Heart left ventricle (tissue), 16 donors: ENCODE results near the gene STX2. TPM values are rescaled to one million over a fixed set of nuclear protein-coding genes. Genes with fewer than 3 reads are reported as not detected.

Experiments
- ATAC-seq, 4 donors: fragments of 200-7000 bp; cut with Tn5 transposase; one replicate each; pipeline ENCODE4 v1.9.1; 2020 to 2022; ENCODE audit warnings: moderate library complexity in 4 of 4, mild to moderate bottlenecking in 3 of 4, moderate number of reproducible peaks in 1 of 4
- DNase-seq, 5 donors: peaks; one replicate each; pipeline ENCODE4 v3.0.0-alpha.2; 2020
- H3K27ac ChIP-seq, 12 donors: fragments of 200-600 bp; sonication (generic) in 4 of 12; one replicate each; pipeline versions ENCODE4 v1.5.0 to v1.8.0; 2016 to 2022; ENCODE audit warnings: mild to moderate bottlenecking in 2 of 12
- H3K27me3 ChIP-seq, 9 donors: fragments of 200-600 bp; sonication (generic) in 2 of 9; one replicate each; pipeline versions ENCODE4 v1.5.1 to v1.8.0; 2016 to 2022; ENCODE audit warnings: mild to moderate bottlenecking in 3 of 9
- H3K36me3 ChIP-seq, 9 donors: fragments of 200-600 bp; sonication (generic) in 2 of 9; one replicate each; pipeline versions ENCODE4 v1.5.0 to v1.8.0; 2018 to 2022; ENCODE audit warnings: mild to moderate bottlenecking in 2 of 9
- H3K4me1 ChIP-seq, 12 donors: fragments of 200-600 bp; sonication (generic) in 4 of 12; one replicate each; pipeline versions ENCODE4 v1.5.0 to v1.8.0; 2016 to 2022; ENCODE audit warnings: mild to moderate bottlenecking in 3 of 12
- H3K4me3 ChIP-seq, 12 donors: fragments of 200-600 bp; sonication (generic) in 4 of 12; one replicate each; pipeline versions ENCODE4 v1.5.0 to v1.8.0; 2017 to 2022; ENCODE audit warnings: mild to moderate bottlenecking in 9 of 12, moderate library complexity in 4 of 12
- H3K9me3 ChIP-seq, 12 donors: fragments of 200-600 bp; sonication (generic) in 4 of 12; one replicate each; pipeline versions ENCODE4 v1.5.0 to v1.8.0; 2016 to 2022; ENCODE audit warnings: mild to moderate bottlenecking in 1 of 12
- POLR2A ChIP-seq, 2 donors: fragments of 450-650 bp; IDR thresholded peaks; one replicate each; pipeline ENCODE4 v1.6.1; 2017; ENCODE audit warnings: antibody characterized with exemption in 2 of 2, mild to moderate bottlenecking in 2 of 2, moderate library complexity in 2 of 2
- WGBS, 4 donors: extraction: QIAGEN DNeasy Blood & Tissue Kit in 2 of 4; methylation state at CpG; one replicate each; pipeline versions ENCODE4 v1.1.5 to v1.1.7; 2013 to 2018; 5-methylcytosine and 5-hydroxymethylcytosine counted together
- intact Hi-C, 10 donors: fragments of 100-400 bp; cut with DNase I; formaldehyde crosslinking; loops; one replicate each; pipeline versions ENCODE4 v1.11.1 to v1.14.2; 2022
- polyA plus RNA-seq, 2 donors: library from polyadenylated mRNA; stranded (reverse); fragments of 200-250 nt; gene quantifications; one replicate each; pipeline ENCODE4 v1.2.3, GENCODE V29; 2013
- total RNA-seq, 9 donors: library from RNA; depleted of rRNA in 2 of 9; stranded (reverse); fragments of >200 nt in 2 of 9; fragmentation: NEBNext Ultra II Directional in 3 of 9; extraction: Animal tissue kit (Norgen Biotek cat#: 25700) in 3 of 9; gene quantifications; one replicate each; pipeline versions ENCODE4 v1.1.0 to v1.2.4, GENCODE V29; 2016 to 2023
- TF ChIP-seq, protein P1 (sequence below), 12 donors: fragments of 200-600 bp; sonication (generic) in 4 of 12; IDR thresholded peaks; one replicate each; pipeline versions ENCODE4 v1.5.0 to v1.8.0; 2018 to 2022; ENCODE audit warnings: antibody characterized with exemption in 12 of 12, mild to moderate bottlenecking in 5 of 12
- donor health status: ischemic (EF 13 %, LVEDD 7.1; RV severe dilation, severe dysfunction).
- donor health status: healthy with polysubstance abuse.
- donor health status: DM: no; HTN: yes; CAD: no.
- donor health status: DM: no; HTN: no; CAD: no.
- donor health status: ischemic (EF 25% LVEDD 6.9; RV normal size, moderate dysfunction).
- donor health status: ischemic (EF 25% LVEDD 5.7; RV mildly dilated, moderate dysfunction).
- donor health status: healthy.
- donor health status: DM: yes; HTN: yes; CAD: no.
- donor health status: ischemic (EF 35%, LVEDD 5.7; RV mildly dilated, moderate dysfunction).
- donor health status: nonischemic (EF 11% LVEDD 7.7; RV severe dilation, severe dysfunction).
- donor health status: DM: yes; HTN: yes; CAD: no.
- donor health status: PGD.
- donor health status: ischemic (EF 29% LVEDD 5.4; RV normal size, mild dysfunction).
- donor health status: nonischemic (EF 23%, LVEDD 6.1; RV moderate dilation, normal function).

Gene STX2
- total and polyA plus RNA-seq, 11 donors, result 6.2 to 21.8 (median 11.1) TPM

DNA sequence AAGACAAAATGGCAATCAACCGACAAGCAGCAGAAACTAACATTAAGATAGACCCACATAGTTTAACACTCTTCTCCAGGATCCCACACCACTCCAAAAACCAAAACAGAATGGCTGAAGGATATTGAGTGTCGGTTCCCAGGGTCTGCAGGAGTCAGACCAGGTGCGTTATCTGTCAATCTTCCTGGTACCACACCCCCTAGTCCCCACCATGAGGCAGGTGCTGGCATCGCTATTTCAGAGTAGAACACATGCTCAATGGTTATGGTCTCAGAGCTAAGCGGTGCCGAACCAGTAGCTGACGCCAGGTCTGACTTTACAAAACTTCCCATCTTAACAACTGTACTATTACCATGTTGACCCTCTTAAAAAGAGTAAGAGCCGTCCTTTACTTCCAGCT lies 10.2 kb downstream of the STX2 start:
- H3K4me3 ChIP-seq, result no peak overlapping the region
- 96 to 97% (median 96%) methylated on average over 8 of the region's 8 CpGs for WGBS, 4 donors
- H3K27me3 ChIP-seq, result no peaks in the 10 kb centered on the region
- H3K36me3 ChIP-seq, result peaks cover 0 to 13% (median 0%) of the 10 kb centered on the region in 9 donors
- TF ChIP-seq POLR2A (IDR thresholded peaks at IDR 0.05), result no peak
- TF ChIP-seq, protein P1, sequence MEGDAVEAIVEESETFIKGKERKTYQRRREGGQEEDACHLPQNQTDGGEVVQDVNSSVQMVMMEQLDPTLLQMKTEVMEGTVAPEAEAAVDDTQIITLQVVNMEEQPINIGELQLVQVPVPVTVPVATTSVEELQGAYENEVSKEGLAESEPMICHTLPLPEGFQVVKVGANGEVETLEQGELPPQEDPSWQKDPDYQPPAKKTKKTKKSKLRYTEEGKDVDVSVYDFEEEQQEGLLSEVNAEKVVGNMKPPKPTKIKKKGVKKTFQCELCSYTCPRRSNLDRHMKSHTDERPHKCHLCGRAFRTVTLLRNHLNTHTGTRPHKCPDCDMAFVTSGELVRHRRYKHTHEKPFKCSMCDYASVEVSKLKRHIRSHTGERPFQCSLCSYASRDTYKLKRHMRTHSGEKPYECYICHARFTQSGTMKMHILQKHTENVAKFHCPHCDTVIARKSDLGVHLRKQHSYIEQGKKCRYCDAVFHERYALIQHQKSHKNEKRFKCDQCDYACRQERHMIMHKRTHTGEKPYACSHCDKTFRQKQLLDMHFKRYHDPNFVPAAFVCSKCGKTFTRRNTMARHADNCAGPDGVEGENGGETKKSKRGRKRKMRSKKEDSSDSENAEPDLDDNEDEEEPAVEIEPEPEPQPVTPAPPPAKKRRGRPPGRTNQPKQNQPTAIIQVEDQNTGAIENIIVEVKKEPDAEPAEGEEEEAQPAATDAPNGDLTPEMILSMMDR (IDR thresholded peaks at IDR 0.05), result no peak
- ATAC-seq (no peak), DNase-seq (no peak)
- no peaks in the 10 kb centered on the region for H3K9me3 ChIP-seq
- no peak overlapping the region for H3K27ac ChIP-seq
- intact Hi-C loops, result no loop called here
- peaks cover 0 to 25% (median 1%) of the 10 kb centered on the region in 12 donors for H3K4me1 ChIP-seq

DNA sequence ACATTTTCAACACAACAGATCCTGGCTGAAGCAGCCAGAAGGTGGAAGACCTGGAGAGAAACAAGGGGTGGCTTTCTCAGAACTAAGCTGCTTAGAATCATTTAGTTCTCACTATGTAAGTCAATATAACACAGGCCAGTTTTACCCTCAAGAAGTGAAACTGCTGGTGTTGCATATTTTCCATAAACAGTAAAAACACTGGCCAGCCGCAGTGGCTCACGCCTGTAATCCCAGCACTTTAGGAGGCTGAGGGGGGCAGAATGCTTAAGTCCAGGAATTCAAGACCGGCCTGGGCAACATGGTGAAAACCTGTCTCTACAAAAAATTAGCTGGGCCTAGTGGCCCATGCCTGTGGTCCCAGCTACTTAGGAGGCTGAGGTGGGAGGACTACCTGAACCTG lies 11.6 kb downstream of the STX2 start:
- peak in 1 of 4 donors; percentile 26 for ATAC-seq
- no peak for TF ChIP-seq POLR2A (IDR thresholded peaks at IDR 0.05)
- TF ChIP-seq, protein P1 (IDR thresholded peaks at IDR 0.05), result no peak
- intact Hi-C loops, result no loop called here
- H3K27me3 ChIP-seq, result no peaks in the 10 kb centered on the region
- 86 to 95% (median 91%) methylated on average over 3 of the region's 3 CpGs for WGBS, 4 donors
- no peaks in the 10 kb centered on the region for H3K9me3 ChIP-seq
- DNase-seq, result no peak
- peak overlapping the region in 2 of 12 donors; percentile 48 to 61 for H3K27ac ChIP-seq
- H3K36me3 ChIP-seq, result peaks cover 0 to 26% (median 11%) of the 10 kb centered on the region in 9 donors
- peaks cover 0 to 15% (median under 1%) of the 10 kb centered on the region in 12 donors for H3K4me1 ChIP-seq
- H3K4me3 ChIP-seq, result no peak overlapping the region

DNA sequence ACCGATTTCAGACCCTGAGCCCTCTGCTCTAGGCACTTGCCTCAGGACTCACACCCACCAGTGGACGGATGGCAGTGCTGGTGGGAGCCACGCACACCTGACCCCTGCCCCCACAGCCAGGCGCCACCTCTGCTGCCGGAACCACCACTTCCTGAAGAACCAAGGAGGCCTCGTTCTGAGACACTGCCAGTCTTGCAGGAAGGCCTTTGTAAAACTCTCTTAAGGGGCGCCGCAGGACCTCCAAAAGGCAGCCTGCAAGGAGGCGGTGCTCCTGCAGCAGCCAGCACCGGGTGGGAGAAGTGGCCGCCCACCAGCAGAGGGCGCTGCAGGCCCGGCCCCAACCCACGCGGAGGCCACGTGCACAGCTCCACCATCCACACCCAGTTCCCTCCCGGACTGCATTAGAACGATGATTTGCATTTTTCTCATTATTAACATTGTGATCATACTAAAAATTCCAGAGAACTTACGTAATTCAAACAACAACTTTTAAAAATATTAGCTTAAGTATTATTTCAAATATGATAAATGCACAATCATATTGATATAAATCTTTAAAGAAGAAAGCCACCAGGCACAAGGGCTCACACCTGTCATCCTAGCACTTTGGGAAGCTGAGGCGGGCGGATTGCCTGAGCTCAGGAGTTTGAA lies 12.8 kb downstream of the STX2 start:
- TF ChIP-seq POLR2A (IDR thresholded peaks at IDR 0.05), result no peak
- TF ChIP-seq, protein P1 (IDR thresholded peaks at IDR 0.05), result peak; percentile 33 to 72 (median 47)
- DNase-seq, result peak in 1 of 5 donors; percentile 72
- no peak overlapping the region for H3K27ac ChIP-seq

DNA sequence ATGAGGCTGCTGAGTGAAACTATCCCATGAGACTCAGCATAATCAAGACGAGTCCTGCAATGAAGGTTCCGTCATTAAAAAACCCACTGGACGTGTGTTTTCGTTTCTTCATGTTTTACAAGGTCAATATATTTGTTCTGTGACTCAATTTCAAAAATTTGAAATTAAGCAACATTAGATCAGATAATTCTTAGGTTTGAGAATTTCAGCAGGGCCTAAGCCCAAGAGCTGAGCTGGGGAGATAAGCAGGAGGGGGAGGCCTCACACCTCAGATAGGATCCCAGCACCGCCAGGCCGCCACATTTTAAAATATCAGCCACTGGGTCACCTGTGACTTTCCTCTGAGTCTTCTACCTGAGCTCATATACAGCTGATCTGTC lies 13.3 kb downstream of the STX2 start:
- 83 to 89% (median 86%) methylated on average over 6 of the region's 6 CpGs for WGBS, 4 donors

More for the DNA sequence above, 12.8 kb downstream of the STX2 start:
- H3K4me3 ChIP-seq, result no peak overlapping the region
- 74 to 81% (median 76%) methylated on average over 21 of the region's 21 CpGs for WGBS, 4 donors
- H3K36me3 ChIP-seq, result peaks cover 0 to 36% (median 20%) of the 10 kb centered on the region in 9 donors
- ATAC-seq, result peak in 3 of 4 donors; percentile 69 to 76 (median 75)
- peaks cover 0 to 15% (median 0%) of the 10 kb centered on the region in 12 donors for H3K4me1 ChIP-seq
- no peaks in the 10 kb centered on the region for H3K27me3 ChIP-seq
- intact Hi-C loops, result no loop called here
- no peaks in the 10 kb centered on the region for H3K9me3 ChIP-seq

More for the DNA sequence above, 13.3 kb downstream of the STX2 start:
- Histone ChIP-seq H3K4me1 (peaks cover 0 to 15% (median 0%) of the 10 kb centered on the region in 12 donors), H3K9me3 (no peaks in the 10 kb centered on the region), H3K36me3 (peaks cover 0 to 41% (median 25%) of the 10 kb centered on the region in 9 donors), H3K27ac (no peak overlapping the region), H3K4me3 (no peak overlapping the region), H3K27me3 (no peaks in the 10 kb centered on the region)
- intact Hi-C loops, result no loop called here
- no peak for DNase-seq
- no peak for TF ChIP-seq POLR2A (IDR thresholded peaks at IDR 0.05)
- TF ChIP-seq, protein P1 (IDR thresholded peaks at IDR 0.05), result no peak
- ATAC-seq, result peak in 1 of 4 donors; percentile 11
